ENCODE results near the gene DAAM1.

Gene DAAM1

GRCh38 chr14:59189091-59189785 is 771 bp downstream of the DAAM1 start:
- DNase-seq, result peak in 3 of 4 experiments; percentile 9 to 24 (median 18)

- DNase-seq, result peak; percentile 13 to 32 (median 26)
Observed at GRCh38 chr14:59189786-59190368, 1.4 kb downstream of the DAAM1 start.

DNA sequence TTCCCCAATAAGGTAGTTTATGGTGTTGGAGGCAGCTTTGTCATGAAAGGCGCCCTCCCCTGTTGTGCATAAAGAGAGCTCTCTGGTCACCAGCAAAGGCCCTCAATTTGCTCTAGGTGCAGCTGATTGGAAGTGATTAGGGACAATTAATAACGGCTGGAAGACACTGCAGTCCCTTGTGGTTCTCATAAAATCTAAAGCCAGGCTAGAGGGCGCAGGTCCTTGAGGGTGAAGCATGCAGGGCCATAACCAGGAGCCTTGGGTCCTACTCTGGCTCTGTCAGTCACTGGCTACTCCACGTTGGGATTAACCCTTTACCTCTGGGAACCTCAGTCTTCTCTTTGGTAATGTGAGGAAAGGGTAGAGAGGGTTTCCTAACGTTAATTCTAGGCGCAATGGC is 1.9 kb downstream of the DAAM1 start:
- no peak for DNase-seq

GRCh38 chr14:59195912-59196311 is 7.4 kb downstream of the DAAM1 start:
- no peak for DNase-seq

DNA sequence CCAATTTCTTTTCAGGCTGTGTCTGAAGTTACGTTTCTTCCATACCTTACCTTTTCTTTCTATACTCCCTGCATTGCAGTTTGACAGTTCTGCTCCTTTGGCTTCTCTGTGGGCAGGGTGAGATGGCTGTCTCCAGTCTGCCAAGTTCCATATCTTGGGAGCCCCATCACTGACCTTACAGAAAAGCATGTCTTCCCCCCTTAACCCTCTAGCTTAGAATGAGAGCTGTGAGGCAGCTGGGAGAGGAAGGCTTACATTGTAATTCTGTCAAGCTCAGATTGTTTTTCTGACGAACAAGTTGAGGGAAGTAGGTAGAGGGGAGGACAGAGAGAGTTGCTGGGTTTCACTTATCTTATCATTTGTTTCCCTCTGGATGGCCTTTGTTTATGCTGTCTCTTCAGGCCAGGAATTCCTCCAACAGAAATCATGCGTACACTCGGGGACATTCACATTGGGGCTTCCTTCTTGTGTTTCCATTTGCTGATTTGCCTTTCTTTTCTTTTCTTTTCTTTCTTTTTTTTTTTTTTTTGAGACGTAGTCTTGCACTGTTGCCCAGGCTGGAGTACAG is 9.3 kb downstream of the DAAM1 start:
- no peak for DNase-seq

- DNase-seq, result no peak
Observed at GRCh38 chr14:59199205-59199604, 10.7 kb downstream of the DAAM1 start.

DNA sequence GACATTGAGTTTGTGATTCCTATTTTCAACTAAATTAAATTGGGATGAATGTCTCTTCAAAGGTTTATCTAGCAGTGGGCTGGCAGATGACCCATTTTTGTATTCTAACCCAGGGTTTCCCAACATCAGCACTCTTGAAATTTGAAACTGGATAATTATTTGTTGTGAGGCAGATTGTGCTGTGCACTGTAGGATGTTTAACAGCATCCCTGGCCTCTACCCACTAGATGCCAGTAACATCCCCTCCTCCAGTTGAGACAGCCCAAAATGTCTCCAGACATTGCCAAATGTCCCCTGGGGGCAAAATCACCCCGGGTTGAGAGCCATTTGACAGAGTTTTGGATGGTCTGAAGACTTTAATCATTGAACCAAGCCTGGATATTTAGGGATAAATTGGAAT is 11.1 kb downstream of the DAAM1 start:
- DNase-seq, result no peak

DNA sequence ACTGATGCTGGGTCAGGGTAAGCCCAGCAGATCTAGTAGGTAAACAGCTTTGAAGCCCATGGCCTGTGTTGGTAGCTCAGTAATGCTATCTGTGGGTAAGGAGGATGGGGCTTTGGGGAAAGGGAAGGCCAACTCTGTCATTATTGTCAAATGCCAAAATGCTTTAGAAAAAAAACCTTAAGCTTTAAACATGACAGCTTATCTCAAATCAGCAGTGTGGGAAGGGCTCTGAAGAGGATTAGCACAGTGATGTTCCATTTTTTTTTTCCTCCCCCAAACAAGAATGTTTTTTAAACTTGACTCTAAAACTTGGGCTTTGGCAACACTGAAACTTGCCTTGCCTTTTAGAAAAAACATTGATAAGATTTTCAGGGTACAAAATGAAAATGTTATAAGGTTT is 11.7 kb downstream of the DAAM1 start:
- no peak for DNase-seq

GRCh38 chr14:59202031-59202430 is 13.6 kb downstream of the DAAM1 start:
- no peak for DNase-seq

GRCh38 chr14:59204305-59204704 is 15.8 kb downstream of the DAAM1 start:
- DNase-seq, result no peak

GRCh38 chr14:59206892-59207291 is 18.4 kb downstream of the DAAM1 start:
- DNase-seq, result no peak

GRCh38 chr14:59207506-59207933 is 19.1 kb downstream of the DAAM1 start:
- no peak for DNase-seq

GRCh38 chr14:59208224-59208814 is 19.9 kb downstream of the DAAM1 start:
- DNase-seq, result no peak

DNA sequence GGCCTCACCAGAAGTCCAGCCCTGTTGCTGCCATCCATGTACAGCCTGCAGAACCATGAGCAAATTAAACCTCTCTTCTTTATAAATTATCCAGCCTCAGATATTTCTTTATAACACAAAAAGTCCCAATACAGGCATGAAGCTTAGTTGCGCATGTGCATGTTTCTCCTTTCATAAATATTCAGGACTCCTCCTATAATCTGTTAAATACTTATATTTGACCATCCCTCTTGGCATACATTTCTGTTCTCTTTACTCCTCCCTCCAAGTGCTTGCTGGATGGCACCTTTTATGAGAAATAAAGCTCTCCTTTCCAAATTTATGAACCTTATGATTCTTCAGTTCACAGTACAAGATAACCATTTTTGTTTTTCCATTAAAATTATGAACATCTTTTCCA is 20.5 kb downstream of the DAAM1 start:
- no peak for DNase-seq

- no peak for DNase-seq
Observed at GRCh38 chr14:59210621-59211020, 22.2 kb downstream of the DAAM1 start.

- no peak for DNase-seq
Observed at GRCh38 chr14:59213368-59214315, 25.2 kb downstream of the DAAM1 start.

GRCh38 chr14:59214702-59215302 is 26.3 kb downstream of the DAAM1 start:
- DNase-seq, result no peak

DNA sequence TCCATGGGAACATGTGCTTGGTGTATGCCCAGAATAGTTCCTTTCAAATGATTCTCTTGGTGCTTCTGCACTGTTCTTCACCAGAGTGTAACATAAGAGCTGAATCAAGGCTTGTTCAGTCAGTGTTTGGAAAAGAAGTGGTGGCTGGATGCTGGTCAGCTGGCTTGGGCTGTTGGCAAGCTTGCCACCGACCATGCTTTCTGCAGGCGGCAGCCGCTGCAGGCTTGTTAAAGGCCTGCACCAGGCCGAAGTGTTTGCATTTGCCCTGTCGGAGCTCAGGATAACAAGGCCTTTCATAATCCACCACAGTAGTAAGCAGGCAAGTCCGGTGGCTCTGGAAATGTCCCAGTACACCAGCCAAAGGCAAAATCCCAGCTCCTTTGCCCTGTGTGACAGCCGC is 26.9 kb downstream of the DAAM1 start:
- no peak for DNase-seq

DNA sequence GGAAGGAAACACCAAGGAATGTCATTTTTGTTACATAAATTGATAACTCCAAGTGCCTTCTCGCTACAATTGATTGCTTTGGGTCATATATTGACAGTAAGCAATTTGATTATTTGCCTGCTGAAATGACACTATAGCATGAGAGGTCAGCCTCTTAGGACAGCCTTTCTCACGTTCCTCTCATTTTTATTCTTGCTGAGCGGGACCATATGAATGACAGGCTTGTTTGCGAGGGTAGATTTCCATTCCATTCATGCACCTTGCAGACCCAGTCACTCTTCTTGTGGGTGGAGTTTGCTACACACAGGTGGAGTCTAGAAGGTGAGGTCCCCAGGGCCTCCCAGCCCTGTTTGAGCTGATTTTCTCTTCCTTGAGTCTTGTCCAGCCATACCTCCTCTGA is 27.3 kb downstream of the DAAM1 start:
- DNase-seq, result no peak

- DNase-seq, result no peak
Observed at GRCh38 chr14:59217011-59217410, 28.5 kb downstream of the DAAM1 start.

GRCh38 chr14:59221568-59221967 is 33.1 kb downstream of the DAAM1 start:
- DNase-seq, result no peak

DNA sequence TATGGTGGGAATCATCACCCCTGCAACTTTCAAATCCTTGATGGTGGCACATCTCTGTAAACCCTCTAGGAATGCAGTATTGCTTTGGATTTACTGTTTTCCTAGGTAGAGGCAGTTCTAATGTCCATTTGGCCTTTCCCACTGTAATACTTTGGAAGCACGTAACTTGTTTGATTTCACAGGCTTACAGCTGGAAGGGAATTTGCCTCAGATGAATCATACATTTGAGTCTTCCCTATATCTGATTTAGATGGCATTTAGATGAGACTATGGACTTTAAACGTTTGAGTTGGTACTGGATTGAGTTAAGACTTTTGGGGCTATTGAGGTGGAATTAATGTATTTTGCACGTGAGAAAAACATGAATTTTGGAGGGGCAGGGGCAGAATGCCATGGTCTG is 35.9 kb downstream of the DAAM1 start:
- no peak for DNase-seq

DNA sequence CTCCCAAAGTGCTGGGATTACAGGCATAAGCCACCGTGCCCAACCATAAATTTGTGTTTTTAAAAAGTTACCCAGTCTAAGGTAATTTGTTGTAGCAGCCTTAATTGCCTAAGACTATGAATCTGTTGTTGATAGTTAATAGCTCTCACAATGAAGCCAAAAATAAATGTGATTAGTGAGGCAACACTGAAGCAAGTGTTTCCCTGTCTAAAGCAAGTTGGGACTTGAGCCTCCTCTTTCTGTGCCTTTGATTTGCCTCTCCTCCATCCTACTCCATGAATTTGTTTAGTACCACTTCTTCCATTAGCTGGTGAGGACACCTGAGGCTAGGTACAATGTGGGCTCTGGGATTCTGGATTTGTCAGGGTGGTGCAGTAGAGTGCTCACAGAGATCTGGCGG is 36.8 kb downstream of the DAAM1 start:
- no peak for DNase-seq
